ENCODE data around the gene EGFR.

Gene EGFR

GRCh38 chr7:55005241-55005851, 13.5 kb upstream of the EGFR start:
- DNase-seq (ENCODE audit: low read depth, low spot score) = no peak
- no peak overlapping the region for H3K27ac ChIP-seq

DNA sequence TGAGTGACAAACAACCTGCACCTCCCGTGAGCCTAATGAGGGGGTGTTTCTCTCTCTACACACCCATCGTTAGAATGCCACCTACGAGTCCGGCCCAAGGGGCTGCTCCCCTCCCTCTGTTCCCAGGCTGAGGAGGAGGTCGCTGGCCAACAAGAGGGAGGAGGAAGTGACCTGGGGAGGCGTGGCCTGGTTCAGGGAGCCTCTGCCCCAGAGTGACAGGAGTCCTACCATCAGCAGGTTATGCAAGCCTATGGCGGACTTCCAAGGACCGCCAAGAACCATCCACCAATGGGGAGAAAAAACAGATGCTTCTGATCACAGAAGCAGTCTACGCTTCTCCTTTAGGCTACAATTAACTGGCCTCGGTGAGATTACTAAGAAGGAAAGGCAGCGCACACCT, 12.3 kb upstream of the EGFR start:
- DNase-seq (ENCODE audit: low read depth, low spot score) = no peak
- H3K27ac ChIP-seq = no peak overlapping the region

DNA sequence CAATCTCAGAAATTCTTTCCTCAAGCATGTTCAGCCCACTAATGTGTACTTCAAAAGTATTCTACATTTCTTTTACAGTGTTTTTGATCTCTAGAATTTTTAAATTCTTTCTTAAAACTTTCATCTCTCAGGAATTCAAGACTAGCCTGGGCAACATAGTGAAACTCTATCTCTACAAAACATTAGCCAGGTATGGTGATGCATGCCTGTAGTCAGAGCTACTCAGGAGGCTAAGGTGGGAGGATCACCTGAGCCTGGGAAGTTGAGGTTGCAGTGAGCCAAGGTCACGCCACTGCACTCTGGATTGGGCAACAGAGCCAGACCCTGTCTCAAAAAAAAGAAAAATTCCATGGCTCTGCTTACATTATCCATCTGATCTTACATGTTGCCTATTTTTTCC, 5.0 kb upstream of the EGFR start:
- DNase-seq (ENCODE audit: low read depth, low spot score) = no peak
- H3K27ac ChIP-seq = peak overlapping the region; percentile 59

DNA sequence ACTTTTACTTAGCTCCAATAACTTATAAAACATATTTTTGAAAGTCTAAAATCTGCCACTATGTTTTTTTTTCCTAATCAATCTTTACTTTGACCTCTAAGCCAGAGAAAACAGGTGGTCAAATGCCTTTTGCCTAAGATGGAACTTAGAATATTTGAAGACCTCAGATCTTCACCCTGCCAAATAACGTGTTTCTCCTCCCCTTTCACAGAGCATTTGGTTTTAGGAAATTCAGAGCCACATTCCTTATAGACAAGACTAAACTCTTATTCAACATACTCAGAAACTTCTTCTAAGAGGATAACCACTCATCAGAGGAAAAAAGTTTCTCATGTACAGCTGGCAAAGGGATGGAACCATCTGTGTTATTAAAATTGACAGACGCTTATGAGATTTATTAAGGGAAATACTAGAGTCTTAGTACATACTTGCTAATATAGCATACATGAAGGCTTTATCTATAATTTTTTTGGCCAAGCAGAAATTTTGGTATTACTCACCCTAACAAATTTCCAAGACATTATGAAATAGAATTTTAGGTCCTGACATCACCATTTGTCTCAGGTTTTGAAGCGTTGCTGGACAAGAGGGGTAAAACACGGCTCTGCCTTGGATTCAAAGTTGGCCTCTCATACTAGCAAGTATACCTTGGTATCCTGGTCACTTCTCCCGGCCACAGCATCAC, 2.6 kb upstream of the EGFR start:
- no peak overlapping the region for H3K27ac ChIP-seq
- DNase-seq (ENCODE audit: low read depth, low spot score) = no peak

GRCh38 chr7:55016746-55017090, 2.1 kb upstream of the EGFR start:
- H3K27ac ChIP-seq = no peak overlapping the region
- no peak for DNase-seq (ENCODE audit: low read depth, low spot score)

DNA sequence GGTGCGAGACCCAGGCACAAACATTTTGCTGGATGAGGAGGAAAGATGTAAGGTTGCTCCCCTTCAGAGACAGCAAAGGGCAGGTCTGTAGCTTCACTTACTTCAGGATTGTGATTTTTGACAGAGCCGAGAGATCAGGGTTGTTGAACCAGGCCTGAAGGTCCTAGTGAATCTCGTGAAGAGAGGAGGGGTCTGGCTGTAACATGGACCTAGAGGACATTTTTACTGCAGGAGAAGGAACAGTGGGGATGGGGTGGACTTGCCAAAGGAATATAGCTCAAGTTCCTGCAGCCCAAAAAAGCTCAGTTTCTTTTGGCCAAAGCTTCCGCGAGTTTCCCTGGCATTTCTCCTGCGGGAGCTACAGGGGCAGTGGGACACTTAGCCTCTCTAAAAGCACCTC, 976 bp upstream of the EGFR start:
- DNase-seq (ENCODE audit: low read depth, low spot score) = no peak
- peak overlapping the region; percentile 94 for H3K27ac ChIP-seq

DNA sequence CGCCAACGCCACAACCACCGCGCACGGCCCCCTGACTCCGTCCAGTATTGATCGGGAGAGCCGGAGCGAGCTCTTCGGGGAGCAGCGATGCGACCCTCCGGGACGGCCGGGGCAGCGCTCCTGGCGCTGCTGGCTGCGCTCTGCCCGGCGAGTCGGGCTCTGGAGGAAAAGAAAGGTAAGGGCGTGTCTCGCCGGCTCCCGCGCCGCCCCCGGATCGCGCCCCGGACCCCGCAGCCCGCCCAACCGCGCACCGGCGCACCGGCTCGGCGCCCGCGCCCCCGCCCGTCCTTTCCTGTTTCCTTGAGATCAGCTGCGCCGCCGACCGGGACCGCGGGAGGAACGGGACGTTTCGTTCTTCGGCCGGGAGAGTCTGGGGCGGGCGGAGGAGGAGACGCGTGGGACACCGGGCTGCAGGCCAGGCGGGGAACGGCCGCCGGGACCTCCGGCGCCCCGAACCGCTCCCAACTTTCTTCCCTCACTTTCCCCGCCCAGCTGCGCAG, 424 bp downstream of the EGFR start:
- DNase-seq (ENCODE audit: low read depth, low spot score) = no peak
- H3K27ac ChIP-seq = peak overlapping the region; percentile 94

DNA sequence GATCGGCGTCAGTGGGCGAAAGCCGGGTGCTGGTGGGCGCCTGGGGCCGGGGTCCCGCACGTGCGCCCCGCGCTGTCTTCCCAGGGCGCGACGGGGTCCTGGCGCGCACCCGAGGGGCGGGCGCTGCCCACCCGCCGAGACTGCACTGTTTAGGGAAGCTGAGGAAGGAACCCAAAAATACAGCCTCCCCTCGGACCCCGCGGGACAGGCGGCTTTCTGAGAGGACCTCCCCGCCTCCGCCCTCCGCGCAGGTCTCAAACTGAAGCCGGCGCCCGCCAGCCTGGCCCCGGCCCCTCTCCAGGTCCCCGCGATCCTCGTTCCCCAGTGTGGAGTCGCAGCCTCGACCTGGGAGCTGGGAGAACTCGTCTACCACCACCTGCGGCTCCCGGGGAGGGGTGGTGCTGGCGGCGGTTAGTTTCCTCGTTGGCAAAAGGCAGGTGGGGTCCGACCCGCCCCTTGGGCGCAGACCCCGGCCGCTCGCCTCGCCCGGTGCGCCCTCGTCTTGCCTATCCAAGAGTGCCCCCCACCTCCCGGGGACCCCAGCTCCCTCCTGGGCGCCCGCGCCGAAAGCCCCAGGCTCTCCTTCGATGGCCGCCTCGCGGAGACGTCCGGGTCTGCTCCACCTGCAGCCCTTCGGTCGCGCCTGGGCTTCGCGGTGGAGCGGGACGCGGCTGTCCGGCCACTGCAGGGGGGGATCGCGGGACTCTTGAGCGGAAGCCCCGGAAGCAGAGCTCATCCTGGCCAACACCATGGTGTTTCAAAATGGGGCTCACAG, 1.1 kb downstream of the EGFR start:
- no peak for DNase-seq (ENCODE audit: low read depth, low spot score)
- peak overlapping the region; percentile 94 for H3K27ac ChIP-seq

GRCh38 chr7:55020466-55020871, 1.7 kb downstream of the EGFR start:
- DNase-seq (ENCODE audit: low read depth, low spot score) = peak; percentile 81
- H3K27ac ChIP-seq = peak overlapping the region; percentile 94

DNA sequence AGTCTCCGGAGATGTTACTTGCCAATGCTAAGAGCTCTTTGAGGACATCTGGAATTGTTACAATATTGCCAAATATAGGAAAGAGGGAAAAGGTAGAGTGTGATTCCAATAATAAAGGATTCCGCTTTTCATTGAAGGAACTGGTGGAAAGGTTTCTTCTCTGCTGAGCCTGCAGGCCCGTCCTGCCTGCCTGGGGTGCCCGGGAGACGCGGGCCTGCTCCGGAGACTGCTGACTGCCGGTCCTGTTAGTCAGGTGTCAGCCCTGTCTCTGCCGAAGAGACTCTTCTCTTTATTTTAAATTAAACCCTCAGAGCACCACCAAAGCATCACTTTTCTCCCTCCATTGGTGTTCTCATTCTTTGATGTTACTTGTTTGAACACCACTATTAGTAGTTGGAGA, 2.2 kb downstream of the EGFR start:
- peak overlapping the region; percentile 94 for H3K27ac ChIP-seq
- no peak for DNase-seq (ENCODE audit: low read depth, low spot score)

DNA sequence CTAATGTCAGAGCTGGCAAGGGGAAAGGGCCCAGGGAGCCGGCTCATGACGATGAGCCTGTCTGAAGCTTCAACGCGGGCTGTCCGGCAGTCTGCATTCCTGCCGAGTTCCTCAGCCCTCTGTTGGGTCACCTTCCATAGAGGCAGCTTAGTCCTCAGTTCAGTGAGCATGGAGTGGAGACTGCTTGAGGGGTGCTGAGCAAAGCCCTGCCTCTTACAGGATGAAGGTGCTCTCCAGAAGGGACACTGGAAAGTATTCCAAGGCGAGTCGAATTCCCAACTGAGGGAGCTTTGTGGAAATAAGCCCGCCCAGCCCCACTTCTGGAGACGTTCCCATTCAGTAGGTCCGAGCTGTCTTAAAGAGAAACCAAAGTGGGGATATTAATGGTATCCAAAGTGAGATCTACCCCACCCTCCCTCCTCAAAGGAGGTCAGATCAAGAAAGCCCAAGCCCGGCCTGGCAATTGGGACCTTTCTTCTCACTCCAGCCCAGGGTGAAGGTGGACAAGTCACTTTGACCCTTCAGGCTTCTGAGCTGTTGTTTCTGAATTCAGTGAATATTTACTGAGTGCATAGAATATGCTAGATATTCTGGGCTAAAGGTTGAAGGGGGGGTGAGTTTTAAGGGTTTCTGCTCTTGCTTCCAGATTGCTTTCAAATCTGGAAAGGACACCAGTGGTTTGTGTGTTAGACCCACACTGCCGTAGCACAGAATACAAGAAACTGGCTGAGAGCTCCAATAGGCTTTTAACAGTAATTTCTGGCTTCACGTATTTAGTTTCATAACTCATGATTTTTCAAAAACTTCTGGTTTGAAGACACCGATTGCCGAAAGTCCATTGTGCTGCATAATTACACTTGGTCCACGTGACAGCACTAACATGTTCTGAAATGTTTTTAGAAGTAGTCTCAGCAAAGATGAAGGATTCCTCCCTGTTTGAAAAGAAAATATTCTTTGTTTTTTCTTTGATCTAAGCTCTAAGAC, 3.5 kb downstream of the EGFR start:
- peak overlapping the region; percentile 94 for H3K27ac ChIP-seq

DNA sequence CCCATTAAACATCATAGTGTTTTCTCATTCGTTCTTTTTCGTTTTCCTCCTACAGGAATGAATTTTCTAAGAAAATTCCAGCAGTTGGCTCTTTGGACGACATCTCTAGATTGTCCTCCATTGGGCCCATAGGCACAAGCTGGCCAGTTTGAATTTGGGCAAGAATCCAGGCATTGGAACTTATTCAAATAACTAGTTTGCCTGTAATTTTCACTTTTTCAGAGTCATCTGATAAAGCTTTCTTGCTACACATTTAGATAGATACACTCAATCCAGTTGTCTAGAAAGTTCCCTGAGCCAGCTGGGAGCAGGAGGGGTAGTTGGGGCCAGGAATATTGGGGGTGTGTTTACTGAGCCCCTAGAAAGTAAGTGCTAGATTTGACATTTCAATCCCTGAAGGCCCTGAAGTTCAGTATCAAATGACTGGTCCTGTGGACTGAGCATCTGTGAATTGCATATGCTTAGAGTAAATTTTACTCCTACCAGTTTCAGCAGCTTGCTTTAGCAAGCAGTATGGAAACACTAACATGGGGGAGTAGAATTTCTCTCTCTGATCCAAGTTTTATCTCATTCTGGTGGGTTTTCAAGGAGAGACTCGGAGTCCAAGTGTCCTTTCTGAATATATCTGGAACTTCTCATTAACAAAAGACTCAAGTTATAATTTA, 5.2 kb downstream of the EGFR start:
- DNase-seq (ENCODE audit: low read depth, low spot score) = no peak

More for the DNA sequence above, 3.5 kb downstream of the EGFR start:
- DNase-seq (ENCODE audit: low read depth, low spot score) = no peak

DNA sequence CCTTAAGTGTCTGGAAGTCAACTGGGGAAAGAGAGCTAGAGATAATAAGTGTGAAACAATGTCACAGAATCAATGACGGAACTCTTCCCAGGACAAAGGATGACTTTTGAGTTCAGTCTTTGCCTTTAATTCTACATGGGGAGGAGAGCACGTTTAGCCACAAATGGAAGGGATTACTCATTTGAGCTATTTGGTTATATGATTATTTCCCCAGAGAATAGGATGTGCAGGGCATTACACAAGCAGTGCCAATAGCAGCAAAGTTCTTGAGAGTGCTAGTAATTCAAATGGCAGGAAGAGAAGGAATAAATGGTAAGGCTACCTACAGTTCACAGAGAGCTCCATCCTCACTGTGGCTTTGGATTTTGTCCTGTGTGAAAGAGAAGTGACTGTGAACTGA, 6.0 kb downstream of the EGFR start:
- DNase-seq (ENCODE audit: low read depth, low spot score) = no peak
- peak overlapping the region; percentile 94 for H3K27ac ChIP-seq

More for the DNA sequence above, 5.2 kb downstream of the EGFR start:
- peak overlapping the region; percentile 94 for H3K27ac ChIP-seq

DNA sequence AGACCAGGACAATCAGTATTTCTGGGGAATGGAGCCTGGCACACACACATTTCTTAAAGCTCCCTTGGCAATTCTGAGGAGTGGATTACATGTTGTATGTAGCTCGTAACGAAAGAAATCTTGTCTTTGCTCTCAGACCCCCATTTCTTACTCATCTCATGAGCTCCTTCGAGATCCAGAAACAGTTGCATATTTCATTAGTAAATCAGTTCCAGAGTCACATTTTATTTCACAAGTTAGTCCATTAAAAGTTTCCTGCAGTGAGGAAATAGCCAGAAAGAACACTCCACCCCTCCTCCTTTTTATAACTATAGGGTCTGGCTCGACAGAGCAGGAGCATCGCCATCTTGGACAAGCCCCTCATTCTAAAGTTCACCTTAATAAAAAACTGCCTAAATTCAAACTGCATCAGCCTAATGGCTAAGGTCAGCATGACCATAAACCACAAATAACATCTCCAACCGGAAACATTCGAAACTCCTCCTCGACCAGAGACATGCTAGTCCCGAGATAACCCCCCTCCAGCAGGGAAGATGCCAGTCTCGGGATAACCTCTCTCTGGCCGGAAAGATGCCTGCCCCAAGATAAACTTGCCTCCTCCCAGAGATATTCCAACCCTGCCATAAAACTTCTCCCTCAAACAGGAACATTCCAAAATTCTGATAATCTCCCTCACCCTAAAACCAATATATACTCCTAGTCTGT, 7.4 kb downstream of the EGFR start:
- H3K27ac ChIP-seq = peak overlapping the region; percentile 94
- no peak for DNase-seq (ENCODE audit: low read depth, low spot score)

GRCh38 chr7:55026867-55027490, 8.2 kb downstream of the EGFR start:
- H3K27ac ChIP-seq = peak overlapping the region; percentile 94
- DNase-seq (ENCODE audit: low read depth, low spot score) = no peak

DNA sequence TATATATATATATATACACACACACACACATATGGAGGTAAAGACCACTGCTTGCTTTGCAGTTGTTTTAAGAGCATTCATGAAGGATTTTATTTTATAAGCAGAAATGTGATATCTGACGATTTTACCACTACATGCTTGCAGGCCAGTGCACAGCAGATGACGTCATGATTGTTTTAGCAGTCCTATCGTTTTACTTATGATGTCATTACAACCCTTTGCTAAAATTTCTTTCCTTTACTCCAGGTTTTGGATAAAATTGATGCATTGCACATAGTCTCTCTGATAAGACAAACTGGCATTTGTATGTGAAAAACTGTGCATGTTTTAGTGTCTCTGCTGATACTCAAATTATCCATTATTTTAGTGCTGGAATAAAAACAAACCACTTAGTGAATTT, 9.2 kb downstream of the EGFR start:
- DNase-seq (ENCODE audit: low read depth, low spot score) = no peak
- peak overlapping the region; percentile 69 for H3K27ac ChIP-seq

GRCh38 chr7:55030314-55030713, 11.5 kb downstream of the EGFR start:
- DNase-seq (ENCODE audit: low read depth, low spot score) = no peak

DNA sequence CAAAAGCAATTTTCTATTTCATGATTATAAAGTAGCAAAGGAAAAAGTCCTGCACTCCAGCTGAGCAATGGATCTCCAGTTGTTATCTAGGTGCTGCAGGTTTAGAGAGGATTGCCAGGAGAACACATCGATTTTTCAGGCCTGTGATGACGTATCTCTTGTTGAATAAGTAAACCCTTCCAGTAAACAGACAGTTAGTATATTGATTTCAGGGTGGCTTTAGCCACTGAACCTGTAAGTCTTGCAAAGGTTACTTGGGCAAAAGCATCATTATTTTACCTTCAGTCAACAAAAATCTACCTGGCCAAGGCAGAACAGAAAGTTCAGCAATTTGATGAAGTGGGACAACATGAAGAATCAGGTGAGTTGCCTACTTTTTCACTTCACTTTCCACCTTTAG, 12.3 kb downstream of the EGFR start:
- no peak for DNase-seq (ENCODE audit: low read depth, low spot score)
- peak overlapping the region; percentile 69 for H3K27ac ChIP-seq

More at GRCh38 chr7:55030314-55030713, 11.5 kb downstream of the EGFR start:
- peak overlapping the region; percentile 69 for H3K27ac ChIP-seq
